Stomach smooth muscle (tissue), 2 donors: ENCODE results near the gene NECAB2.
"Not testable (repeated sequence)": the region's sequence is repeated elsewhere in the genome, so short reads cannot be mapped to it uniquely, and the experiment has no call there.

Experiments used
- H3K27ac ChIP-seq: one replicate; pipeline ENCODE4 v1.7.0; 2013; ENCODE audit warnings: mild to moderate bottlenecking, low read length, inconsistent platforms
- H3K27me3 ChIP-seq, 2 donors: one replicate each; pipeline ENCODE4 v1.7.0; 2013; ENCODE audit warnings: low read length in 2 of 2; ENCODE audit not compliant: insufficient read depth in 2 of 2, control insufficient read depth in 1 of 2
- H3K36me3 ChIP-seq, 2 donors: one replicate each; pipeline ENCODE4 v1.7.0; 2013; ENCODE audit warnings: low read length in 2 of 2; ENCODE audit not compliant: control insufficient read depth in 2 of 2, insufficient read depth in 2 of 2
- H3K4me1 ChIP-seq: one replicate; pipeline ENCODE4 v1.7.0; 2013; ENCODE audit warnings: low read length; ENCODE audit not compliant: control insufficient read depth, insufficient read depth
- H3K4me3 ChIP-seq, 2 donors: one replicate each; pipeline ENCODE4 v1.7.0; 2013; ENCODE audit warnings: low read length in 2 of 2
- H3K9ac ChIP-seq, 2 donors: one replicate each; pipeline ENCODE4 v1.7.0; 2013; ENCODE audit warnings: low read length in 2 of 2, mild to moderate bottlenecking in 1 of 2
- H3K9me3 ChIP-seq, 2 donors: one replicate each; pipeline ENCODE4 v1.7.0; 2013; ENCODE audit warnings: low read length in 2 of 2; ENCODE audit not compliant: control insufficient read depth in 2 of 2
- donor health status: healthy.
- donor health status: Pancreatic carcinoma.

The NECAB2 gene

DNA sequence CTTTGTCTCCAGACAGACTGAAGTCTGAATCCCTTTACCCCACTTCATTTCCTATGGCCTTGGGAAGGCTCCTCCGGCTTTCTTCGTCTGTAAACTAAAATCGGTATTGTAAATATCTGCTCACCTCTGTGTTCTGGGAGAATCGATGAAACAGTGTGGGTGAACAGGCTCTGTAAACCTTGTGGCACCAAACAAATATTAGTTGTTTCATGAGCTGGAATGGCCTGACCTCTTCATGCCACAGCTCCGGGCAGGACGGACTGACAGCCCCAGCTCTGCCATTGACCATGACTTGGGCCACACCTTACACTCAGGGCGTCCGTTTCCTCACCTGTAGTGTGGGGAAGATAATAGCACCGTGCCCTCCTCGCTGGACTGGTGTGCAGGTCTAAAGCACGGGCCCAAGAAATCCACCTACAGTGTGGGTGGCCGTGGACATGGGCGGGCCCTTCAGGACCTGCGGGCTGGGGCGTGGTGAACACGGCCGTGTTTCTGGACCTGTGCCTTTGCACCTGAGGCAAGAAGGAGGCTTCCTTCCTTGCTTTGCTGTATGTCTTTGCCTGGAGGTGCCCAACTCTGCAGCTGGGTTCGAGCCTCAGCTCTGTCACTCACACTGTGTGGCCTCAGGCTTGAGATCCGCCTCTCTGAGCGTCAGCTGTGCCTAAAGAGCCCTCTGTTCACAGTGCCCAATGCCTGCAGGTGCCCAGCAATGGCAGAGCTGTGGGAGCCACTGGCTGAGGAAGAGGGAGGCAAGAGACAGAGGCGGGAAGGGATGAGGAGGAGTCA is 21.1 kb upstream of the NECAB2 start:
- no peak overlapping the region for H3K9ac ChIP-seq
- no peak overlapping the region for H3K4me3 ChIP-seq
- no peaks in the 10 kb centered on the region for H3K27me3 ChIP-seq
- no peaks in the 10 kb centered on the region for H3K9me3 ChIP-seq
- no peaks in the 10 kb centered on the region for H3K4me1 ChIP-seq
- no peak overlapping the region for H3K27ac ChIP-seq
- H3K36me3 ChIP-seq, result no peaks in the 10 kb centered on the region

DNA sequence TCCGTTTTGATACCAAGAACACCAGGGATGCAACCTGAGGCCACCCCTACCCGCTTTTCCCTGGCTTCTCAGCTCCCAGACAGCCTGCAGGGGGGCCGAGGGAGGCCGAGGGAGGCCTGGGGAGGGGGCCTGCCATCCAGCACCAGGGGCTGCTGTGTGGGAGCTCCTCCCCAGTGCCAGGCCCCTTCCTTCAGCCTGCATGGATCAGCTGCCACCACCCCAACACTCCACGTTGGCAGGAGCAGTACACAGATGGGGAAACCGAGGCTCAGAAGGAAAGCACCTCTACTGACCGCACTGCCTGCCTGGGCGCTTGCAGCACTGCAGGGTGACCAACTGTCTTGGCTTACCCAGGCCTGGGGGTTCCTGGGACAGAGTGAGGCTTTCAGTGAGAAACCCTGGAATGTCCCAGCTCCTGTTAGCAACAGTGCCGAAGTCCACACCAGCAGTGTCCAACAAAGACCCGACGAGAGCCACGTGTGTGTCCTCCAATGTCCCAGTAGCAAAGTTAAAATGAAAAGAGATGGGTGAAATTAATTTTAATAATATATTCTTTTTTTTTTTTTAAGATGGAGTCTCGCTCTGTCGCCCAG is 20.3 kb upstream of the NECAB2 start:
- no peaks in the 10 kb centered on the region for H3K9me3 ChIP-seq
- no peaks in the 10 kb centered on the region for H3K27me3 ChIP-seq
- H3K4me3 ChIP-seq, result no peak overlapping the region
- no peak overlapping the region for H3K27ac ChIP-seq
- H3K4me1 ChIP-seq, result peaks cover 4% of the 10 kb centered on the region
- H3K36me3 ChIP-seq, result no peaks in the 10 kb centered on the region
- no peak overlapping the region for H3K9ac ChIP-seq

- Histone ChIP-seq H3K4me3 (no peak overlapping the region), H3K9me3 (no peaks in the 10 kb centered on the region), H3K9ac (no peak overlapping the region), H3K36me3 (no peaks in the 10 kb centered on the region), H3K4me1 (peaks cover 18% of the 10 kb centered on the region), H3K27me3 (no peaks in the 10 kb centered on the region), H3K27ac (no peak overlapping the region)
These were observed 18.9 kb upstream of the NECAB2 start for GRCh38 chr16:83948914-83949723.

DNA sequence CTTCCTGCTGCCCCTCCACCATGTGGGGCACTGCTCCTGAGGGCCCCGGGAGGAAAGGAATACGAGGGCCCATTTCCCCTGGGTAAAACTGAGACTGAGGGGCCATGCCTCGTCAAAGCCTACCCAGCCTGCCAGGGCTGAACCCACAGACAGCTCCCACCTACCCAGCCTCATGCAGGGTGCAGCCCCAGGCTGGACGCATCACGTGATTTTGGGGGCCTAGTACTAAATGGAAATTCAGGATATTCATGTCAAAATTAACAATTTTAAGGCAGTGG is 18.4 kb upstream of the NECAB2 start:
- no peak overlapping the region for H3K9ac ChIP-seq
- no peak overlapping the region for H3K4me3 ChIP-seq
- H3K9me3 ChIP-seq, result no peaks in the 10 kb centered on the region
- H3K4me1 ChIP-seq, result peaks cover 20% of the 10 kb centered on the region
- no peaks in the 10 kb centered on the region for H3K36me3 ChIP-seq
- no peaks in the 10 kb centered on the region for H3K27me3 ChIP-seq
- no peak overlapping the region for H3K27ac ChIP-seq

DNA sequence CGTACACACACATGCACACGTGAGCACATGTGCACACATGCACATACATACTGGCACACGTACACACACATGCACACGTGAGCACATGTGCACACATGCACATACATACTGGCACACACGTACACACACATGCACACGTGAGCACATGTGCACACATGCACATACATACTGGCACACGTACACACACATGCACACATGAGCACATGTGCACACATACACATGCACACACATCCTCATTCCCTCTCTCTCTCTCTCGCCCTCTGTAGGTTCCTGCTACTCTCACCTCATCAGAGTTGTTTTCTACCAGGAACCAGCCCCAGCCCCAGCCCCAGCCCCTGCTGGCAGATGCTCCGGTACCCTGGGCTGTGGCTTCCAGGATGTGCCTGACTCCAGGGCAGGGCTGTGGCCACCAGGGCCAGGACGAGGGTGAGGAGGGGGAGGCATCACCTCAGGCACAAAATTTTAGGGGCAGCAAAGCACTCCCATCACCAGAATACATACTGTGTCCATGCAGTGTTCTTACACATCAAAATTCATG is 17.1 kb upstream of the NECAB2 start:
- not testable (repeated sequence) for H3K27me3 ChIP-seq, H3K9me3 ChIP-seq, H3K36me3 ChIP-seq, H3K9ac ChIP-seq, H3K4me3 ChIP-seq, H3K27ac ChIP-seq
- peaks cover 27% of the 10 kb centered on the region for H3K4me1 ChIP-seq

- Histone ChIP-seq H3K4me1 (peaks cover 27% of the 10 kb centered on the region), H3K9ac (no peak overlapping the region), H3K9me3 (no peaks in the 10 kb centered on the region), H3K36me3 (no peaks in the 10 kb centered on the region), H3K27ac (no peak overlapping the region), H3K27me3 (no peaks in the 10 kb centered on the region), H3K4me3 (no peak overlapping the region)
These were observed 16.5 kb upstream of the NECAB2 start for GRCh38 chr16:83951544-83951943.

DNA sequence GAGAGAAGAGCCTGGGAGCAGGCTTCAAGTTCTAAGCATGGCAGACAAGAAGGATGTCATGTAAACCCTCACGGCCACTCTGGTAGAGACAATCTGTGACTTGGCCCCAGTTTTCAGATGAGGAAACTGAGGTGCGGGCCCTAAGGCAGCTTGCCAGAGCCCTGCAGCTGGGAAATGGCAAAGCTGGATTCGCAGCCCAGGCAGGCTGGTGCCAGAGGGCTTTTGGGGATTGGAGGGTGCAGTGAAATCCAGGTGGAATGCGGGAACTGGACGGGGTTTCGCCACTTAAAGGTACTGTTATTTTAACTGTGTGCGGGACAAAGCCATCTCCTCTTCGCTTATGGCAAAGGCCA is 15.5 kb upstream of the NECAB2 start:
- H3K4me1 ChIP-seq, result peaks cover 27% of the 10 kb centered on the region
- no peaks in the 10 kb centered on the region for H3K9me3 ChIP-seq
- H3K36me3 ChIP-seq, result no peaks in the 10 kb centered on the region
- H3K9ac ChIP-seq, result peak overlapping the region; percentile 29 to 80
- H3K4me3 ChIP-seq, result peak overlapping the region; percentile 86 to 88
- H3K27ac ChIP-seq, result peak overlapping the region; percentile 84
- H3K27me3 ChIP-seq, result no peaks in the 10 kb centered on the region

- H3K27me3 ChIP-seq, result no peaks in the 10 kb centered on the region
- peaks cover 27% of the 10 kb centered on the region for H3K4me1 ChIP-seq
- H3K36me3 ChIP-seq, result no peaks in the 10 kb centered on the region
- peak within 1 kb of the TSS; percentile 86 to 88 for H3K4me3 ChIP-seq
- H3K27ac ChIP-seq, result peak within 1 kb of the TSS; percentile 84
- peak within 1 kb of the TSS; percentile 73 to 80 for H3K9ac ChIP-seq
- no peaks in the 10 kb centered on the region for H3K9me3 ChIP-seq
These were observed 14.9 kb upstream of the NECAB2 start, which contains the start of gene OSGIN1 for GRCh38 chr16:83952940-83953795. OSGIN1 (plus strand) TSS chr16:83953240; CDS start chr16:83957672, 4,432 bp downstream.

DNA sequence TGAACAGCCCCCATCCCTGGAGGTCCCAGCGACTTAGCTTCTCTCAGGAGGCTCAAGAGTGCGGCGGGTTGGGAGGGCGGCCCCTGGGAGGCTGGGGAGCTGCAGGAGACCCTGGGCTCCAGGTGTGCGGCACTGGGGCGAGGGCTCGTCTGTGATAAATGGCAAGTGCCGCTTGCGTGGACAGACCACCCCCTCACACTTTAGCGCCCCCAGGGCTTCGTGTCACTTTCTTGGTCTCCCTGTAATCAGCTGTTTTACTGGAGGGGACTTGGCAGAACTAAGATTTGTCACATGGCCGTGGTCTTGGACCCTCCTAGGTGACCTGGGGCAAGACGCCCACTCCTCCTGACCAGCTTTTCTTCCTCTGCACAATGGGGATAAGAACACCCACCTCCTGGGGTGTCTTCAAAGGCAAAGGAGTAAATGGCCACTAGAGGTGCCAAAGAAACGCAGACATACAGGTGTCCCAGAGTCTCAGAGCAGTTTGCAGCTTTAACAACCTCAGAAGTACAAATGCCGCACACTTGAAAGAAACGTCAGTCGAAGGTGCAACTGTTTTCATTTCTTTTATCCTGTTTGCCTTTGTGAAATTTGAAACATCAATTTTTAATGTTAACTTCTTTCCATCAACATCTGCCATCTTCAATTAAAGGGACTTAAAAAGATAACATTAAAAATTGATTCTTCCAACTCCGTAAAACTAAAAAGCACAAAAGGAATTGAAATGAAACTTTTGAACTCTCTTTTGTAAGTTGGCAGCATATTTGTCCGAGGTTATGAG is 14.1 kb upstream of the NECAB2 start:
- no peaks in the 10 kb centered on the region for H3K9me3 ChIP-seq
- peaks cover 0 to 3% of the 10 kb centered on the region in 2 donors for H3K36me3 ChIP-seq
- no peaks in the 10 kb centered on the region for H3K27me3 ChIP-seq
- peak overlapping the region; percentile 4 to 58 for H3K9ac ChIP-seq
- peak overlapping the region; percentile 84 for H3K27ac ChIP-seq
- H3K4me3 ChIP-seq, result peak overlapping the region; percentile 86 to 88
- H3K4me1 ChIP-seq, result peaks cover 27% of the 10 kb centered on the region
